HepG2 (cell line): ENCODE data around the gene WDR5B. TPM values are rescaled to one million over a fixed set of nuclear protein-coding genes. Genes with fewer than 3 reads are reported as not detected.

Experiments
- AGO1 ChIP-seq: fragments of 200-400 bp; formaldehyde crosslinking; IDR thresholded peaks from 2 replicates; pipeline ENCODE4 v1.6.1; 2017; ENCODE audit warnings: mild to moderate bottlenecking, low read depth, low read length, moderate library complexity; ENCODE audit not compliant: poor library complexity, severe bottlenecking
- AGO2 ChIP-seq: fragments of 200-400 bp; formaldehyde crosslinking; optimal IDR thresholded peaks from 2 replicates; pipeline ENCODE3; 2017; ENCODE audit warnings: mild to moderate bottlenecking, low read depth, low read length, moderate library complexity
- ARNTL ChIP-seq: sonication (generic); formaldehyde crosslinking; IDR thresholded peaks from 2 replicates; pipeline ENCODE4 v1.4.0; 2020; ENCODE audit warnings: mild to moderate bottlenecking, missing genetic modification reagents
- CEBPZ ChIP-seq: IDR thresholded peaks from 2 replicates; pipeline ENCODE4 v1.6.1; 2012; ENCODE audit warnings: low read length, improper control_type of control experiment
- ERF ChIP-seq: IDR thresholded peaks from 2 replicates; pipeline ENCODE4 v1.6.1; 2018; ENCODE audit warnings: missing biosample characterization, missing genetic modification reagents
- HES4 ChIP-seq: sonication (generic); formaldehyde crosslinking; IDR thresholded peaks from 2 replicates; pipeline ENCODE4 v1.9.0; 2021; ENCODE audit warnings: mild to moderate bottlenecking, missing genetic modification reagents, borderline replicate concordance
- HNRNPK ChIP-seq: fragments of 200-400 bp; formaldehyde crosslinking; IDR thresholded peaks from 2 replicates; pipeline ENCODE4 v1.6.1; 2018; ENCODE audit warnings: low read length, low read depth, moderate library complexity, mild to moderate bottlenecking; ENCODE audit not compliant: poor library complexity, severe bottlenecking
- KDM5B ChIP-seq: sonication (generic); formaldehyde crosslinking; IDR thresholded peaks from 2 replicates; pipeline ENCODE4 v1.4.0; 2020; ENCODE audit warnings: missing genetic modification reagents, mild to moderate bottlenecking, borderline replicate concordance
- KLF9 ChIP-seq: IDR thresholded peaks from 2 replicates; pipeline ENCODE4 v1.6.1; 2016; ENCODE audit warnings: low read depth
- MIER3 ChIP-seq: IDR thresholded peaks from 2 replicates; pipeline ENCODE4 v1.6.1; 2016; ENCODE audit warnings: missing compliant biosample characterization, borderline replicate concordance
- POLR2AphosphoS5 ChIP-seq: IDR thresholded peaks from 2 replicates; pipeline ENCODE4 v1.6.1; 2012; ENCODE audit warnings: low read depth, low read length
- RELA ChIP-seq: sonication (generic); formaldehyde crosslinking; IDR thresholded peaks from 2 replicates; pipeline ENCODE4 v1.4.0; 2020; ENCODE audit warnings: missing genetic modification reagents
- ZNF629 ChIP-seq: sonication (generic); formaldehyde crosslinking; conservative IDR thresholded peaks from 2 replicates; pipeline ENCODE4 v1.5.0; 2020; ENCODE audit warnings: missing genetic modification reagents
- ZNF83 ChIP-seq: sonication (generic); formaldehyde crosslinking; IDR thresholded peaks from 2 replicates; pipeline ENCODE4 v1.4.0; 2020; ENCODE audit warnings: missing genetic modification reagents, mild to moderate bottlenecking, borderline replicate concordance
- polyA plus RNA-seq, 8 experiments: library from polyadenylated mRNA; depleted of rRNA in 3 of 8; stranded (reverse) in 7 of 8; unstranded in 1 of 8; fragments of >200 nt; fragmentation: Illumina TruSeq in 4 of 8; extraction: Trizol in 4 of 8; gene quantifications; 2 replicates each; pipeline versions ENCODE4 v1.2.1 to v1.2.3, GENCODE V29; 2011 to 2016; ENCODE audit warnings: low read depth in 4 of 8, missing spikeins in 1 of 8, mixed read lengths in 1 of 8; ENCODE audit not compliant: insufficient read depth in 1 of 8
- total RNA-seq, 5 experiments: library from RNA; depleted of rRNA; stranded (reverse); fragments of >200 nt; fragmentation: Illumina TruSeq; extraction: Trizol; gene quantifications; 2 replicates each; pipeline ENCODE4 v1.2.3, GENCODE V29; 2016; ENCODE audit warnings: low read depth in 1 of 5
- TF ChIP-seq, protein P1 (sequence below): sonication (generic); formaldehyde crosslinking; IDR thresholded peaks from 2 replicates; pipeline ENCODE4 v1.5.0; 2020; ENCODE audit warnings: mild to moderate bottlenecking, missing genetic modification reagents, borderline replicate concordance
- TF ChIP-seq, protein P2 (sequence below), 2 experiments: sonication (generic) in 1 of 2; formaldehyde crosslinking in 1 of 2; IDR thresholded peaks; 2 replicates each; pipeline versions ENCODE4 v1.5.1 to v1.6.1; 2011 to 2020; ENCODE audit warnings: borderline replicate concordance in 1 of 2, low read depth in 1 of 2, low read length in 1 of 2, mild to moderate bottlenecking in 1 of 2, missing genetic modification reagents in 1 of 2, moderate library complexity in 1 of 2
- TF ChIP-seq, protein P3 (sequence below): sonication (generic); formaldehyde crosslinking; IDR thresholded peaks from 2 replicates; pipeline ENCODE4 v1.4.0; 2020; ENCODE audit warnings: mild to moderate bottlenecking, missing genetic modification reagents
- TF ChIP-seq, protein P4 (sequence below): sonication (generic); formaldehyde crosslinking; IDR thresholded peaks from 2 replicates; pipeline ENCODE4 v1.9.0; 2022; ENCODE audit warnings: low read depth, missing genetic modification reagents

Gene WDR5B
- total and polyA plus RNA-seq, 2 of the 13 experiments (the other 11 are each of a cell fraction or from before 2014, with no cell fraction given): 2.5 to 3.6 TPM

GRCh38 chr3:122382888-122383666 is 32.8 kb downstream of the WDR5B start, which contains the start of gene MIX23 (continued):
- TF ChIP-seq ERF (CRISPR knock-in tag) (peak; percentile 44; the same call in 1 of the 2 replicates), MIER3 (CRISPR knock-in tag) (no peak), RELA (CRISPR knock-in tag) (0 out of 2 replicates have a peak, but pooled peaks have one; percentile 41), ARNTL (CRISPR knock-in tag) (peak; percentile 77), AGO2 (no peak), KDM5B (CRISPR knock-in tag) (peak; percentile 95), POLR2AphosphoS5 (peak; percentile 94), AGO1 (no peak), ZNF83 (CRISPR knock-in tag) (no peak), KLF9 (CRISPR knock-in tag) (no peak), ZNF629 (no peak), CEBPZ (no peak), HNRNPK (no peak), HES4 (CRISPR knock-in tag) (peak; percentile 46; the same call in 1 of the 2 replicates)
- TF ChIP-seq, protein P1, sequence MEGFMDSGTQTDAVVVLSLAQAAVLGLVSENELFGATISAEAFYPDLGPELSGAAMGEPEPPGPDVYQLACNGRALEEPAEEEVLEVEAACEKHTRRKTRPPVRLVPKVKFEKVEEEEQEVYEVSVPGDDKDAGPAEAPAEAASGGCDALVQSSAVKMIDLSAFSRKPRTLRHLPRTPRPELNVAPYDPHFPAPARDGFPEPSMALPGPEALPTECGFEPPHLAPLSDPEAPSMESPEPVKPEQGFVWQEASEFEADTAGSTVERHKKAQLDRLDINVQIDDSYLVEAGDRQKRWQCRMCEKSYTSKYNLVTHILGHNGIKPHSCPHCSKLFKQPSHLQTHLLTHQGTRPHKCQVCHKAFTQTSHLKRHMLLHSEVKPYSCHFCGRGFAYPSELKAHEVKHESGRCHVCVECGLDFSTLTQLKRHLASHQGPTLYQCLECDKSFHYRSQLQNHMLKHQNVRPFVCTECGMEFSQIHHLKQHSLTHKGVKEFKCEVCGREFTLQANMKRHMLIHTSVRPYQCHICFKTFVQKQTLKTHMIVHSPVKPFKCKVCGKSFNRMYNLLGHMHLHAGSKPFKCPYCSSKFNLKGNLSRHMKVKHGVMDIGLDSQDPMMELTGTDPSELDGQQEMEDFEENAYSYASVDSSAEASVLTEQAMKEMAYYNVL (CRISPR knock-in tag): peak; percentile 63; the same call in 1 of the 2 replicates
- TF ChIP-seq, protein P2, sequence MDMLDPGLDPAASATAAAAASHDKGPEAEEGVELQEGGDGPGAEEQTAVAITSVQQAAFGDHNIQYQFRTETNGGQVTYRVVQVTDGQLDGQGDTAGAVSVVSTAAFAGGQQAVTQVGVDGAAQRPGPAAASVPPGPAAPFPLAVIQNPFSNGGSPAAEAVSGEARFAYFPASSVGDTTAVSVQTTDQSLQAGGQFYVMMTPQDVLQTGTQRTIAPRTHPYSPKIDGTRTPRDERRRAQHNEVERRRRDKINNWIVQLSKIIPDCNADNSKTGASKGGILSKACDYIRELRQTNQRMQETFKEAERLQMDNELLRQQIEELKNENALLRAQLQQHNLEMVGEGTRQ (IDR thresholded peaks at IDR 0.05; ENCODE audit: low read depth, low read length): no peak
- TF ChIP-seq, protein P2 (CRISPR knock-in tag; IDR thresholded peaks at IDR 0.05; ENCODE audit: borderline replicate concordance): no peak
- TF ChIP-seq, protein P3, sequence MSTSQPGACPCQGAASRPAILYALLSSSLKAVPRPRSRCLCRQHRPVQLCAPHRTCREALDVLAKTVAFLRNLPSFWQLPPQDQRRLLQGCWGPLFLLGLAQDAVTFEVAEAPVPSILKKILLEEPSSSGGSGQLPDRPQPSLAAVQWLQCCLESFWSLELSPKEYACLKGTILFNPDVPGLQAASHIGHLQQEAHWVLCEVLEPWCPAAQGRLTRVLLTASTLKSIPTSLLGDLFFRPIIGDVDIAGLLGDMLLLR (CRISPR knock-in tag): peak; percentile 69; the same call in 1 of the 2 replicates
- TF ChIP-seq, protein P4, sequence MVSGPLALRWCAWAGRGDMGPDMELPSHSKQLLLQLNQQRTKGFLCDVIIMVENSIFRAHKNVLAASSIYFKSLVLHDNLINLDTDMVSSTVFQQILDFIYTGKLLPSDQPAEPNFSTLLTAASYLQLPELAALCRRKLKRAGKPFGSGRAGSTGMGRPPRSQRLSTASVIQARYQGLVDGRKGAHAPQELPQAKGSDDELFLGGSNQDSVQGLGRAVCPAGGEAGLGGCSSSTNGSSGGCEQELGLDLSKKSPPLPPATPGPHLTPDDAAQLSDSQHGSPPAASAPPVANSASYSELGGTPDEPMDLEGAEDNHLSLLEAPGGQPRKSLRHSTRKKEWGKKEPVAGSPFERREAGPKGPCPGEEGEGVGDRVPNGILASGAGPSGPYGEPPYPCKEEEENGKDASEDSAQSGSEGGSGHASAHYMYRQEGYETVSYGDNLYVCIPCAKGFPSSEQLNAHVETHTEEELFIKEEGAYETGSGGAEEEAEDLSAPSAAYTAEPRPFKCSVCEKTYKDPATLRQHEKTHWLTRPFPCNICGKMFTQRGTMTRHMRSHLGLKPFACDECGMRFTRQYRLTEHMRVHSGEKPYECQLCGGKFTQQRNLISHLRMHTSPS: 0 out of 2 replicates have a peak, but pooled peaks have one; percentile 20
